SKM-1 (cell line): Measurements from ENCODE around the gene CYFIP2.

Experiments
- DNase-seq: peaks from one replicate; lab custom pipeline; 2025; ENCODE audit not compliant: unreplicated experiment; lab: John Stamatoyannopoulos, UW

CYFIP2 gene

DNA sequence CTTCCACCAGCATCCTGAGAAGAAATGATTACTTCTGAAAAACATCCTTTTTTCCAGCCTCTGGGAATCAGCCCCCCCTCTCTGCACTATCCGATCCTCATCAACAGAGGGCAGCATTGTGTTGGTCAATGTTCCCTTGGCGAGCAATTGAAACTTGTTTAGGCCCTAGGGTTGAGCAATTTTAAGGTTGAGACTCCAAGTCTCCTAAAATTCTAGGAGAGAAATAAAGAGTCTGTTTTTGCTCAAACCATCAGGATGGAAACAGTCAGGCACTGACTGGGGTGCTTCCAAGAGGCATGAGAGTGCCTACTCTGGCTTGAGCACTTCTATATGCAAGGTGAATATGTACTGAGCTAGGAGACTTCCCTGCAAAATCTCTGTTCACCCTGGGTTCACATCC lies 12.4 kb upstream of the CYFIP2 start:
- peak; percentile 36 for DNase-seq

- no peak for DNase-seq
Measured at GRCh38 chr5:157258450-157258849, 7.5 kb upstream of the CYFIP2 start.

GRCh38 chr5:157259699-157260098 lies 6.2 kb upstream of the CYFIP2 start:
- no peak for DNase-seq

GRCh38 chr5:157263496-157264090 lies 2.3 kb upstream of the CYFIP2 start:
- DNase-seq: peak; percentile 56

- DNase-seq: no peak
Measured at GRCh38 chr5:157266286-157267007, 524 bp downstream of the CYFIP2 start.

DNA sequence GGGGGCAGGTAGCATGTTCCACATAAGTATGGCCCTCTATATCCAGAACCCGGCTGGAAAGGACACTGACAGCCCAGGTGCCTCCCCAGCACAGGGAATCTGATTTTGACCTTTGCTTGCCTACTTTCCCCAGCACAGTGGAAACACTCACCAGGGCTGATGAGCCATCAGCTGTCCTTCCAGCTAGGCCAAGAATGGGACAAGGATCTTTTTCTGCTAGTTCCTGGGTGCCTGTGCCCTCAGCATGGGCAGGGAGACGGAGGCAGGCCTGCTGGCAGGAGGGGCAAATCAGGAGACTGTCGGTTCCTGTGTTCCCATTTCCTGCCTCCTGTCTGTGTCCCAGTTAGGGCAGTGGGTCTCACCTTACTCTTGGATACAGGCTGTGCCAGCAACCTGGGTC lies 1.1 kb downstream of the CYFIP2 start:
- no peak for DNase-seq

DNA sequence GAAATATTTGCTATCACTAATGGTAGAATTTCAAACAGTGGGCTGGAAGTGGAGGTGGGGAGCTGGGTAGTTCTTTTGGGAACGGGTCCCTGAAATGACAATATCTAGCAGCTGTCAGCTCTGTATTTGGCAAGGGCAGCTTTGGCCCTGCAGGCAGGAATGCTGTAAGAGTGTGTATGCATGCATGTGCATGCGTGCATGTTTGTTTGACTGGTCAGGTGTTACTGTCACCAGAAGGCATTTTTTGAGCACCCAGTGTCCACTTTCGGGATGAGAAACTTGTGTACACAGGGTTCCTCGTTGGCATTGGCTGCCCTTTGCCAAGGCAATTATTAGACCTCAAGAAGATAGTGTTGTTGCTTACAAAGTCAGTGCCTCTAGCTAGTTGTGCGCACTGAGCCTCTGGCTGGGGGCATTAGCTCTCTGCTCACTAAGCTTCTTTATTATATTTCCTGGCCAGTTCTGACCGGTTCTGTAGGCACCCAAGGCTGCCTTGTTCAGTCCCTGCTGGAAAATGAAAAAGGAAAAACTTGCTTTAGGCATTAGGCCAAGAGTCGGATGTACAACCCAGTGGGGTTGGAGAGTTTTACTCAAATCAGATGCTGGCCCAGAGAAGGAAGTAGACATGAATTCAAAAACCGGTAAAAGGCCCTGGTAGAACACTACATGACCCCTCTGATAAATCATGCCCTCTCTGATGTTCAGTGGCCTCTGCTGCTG lies 2.0 kb downstream of the CYFIP2 start:
- no peak for DNase-seq

DNA sequence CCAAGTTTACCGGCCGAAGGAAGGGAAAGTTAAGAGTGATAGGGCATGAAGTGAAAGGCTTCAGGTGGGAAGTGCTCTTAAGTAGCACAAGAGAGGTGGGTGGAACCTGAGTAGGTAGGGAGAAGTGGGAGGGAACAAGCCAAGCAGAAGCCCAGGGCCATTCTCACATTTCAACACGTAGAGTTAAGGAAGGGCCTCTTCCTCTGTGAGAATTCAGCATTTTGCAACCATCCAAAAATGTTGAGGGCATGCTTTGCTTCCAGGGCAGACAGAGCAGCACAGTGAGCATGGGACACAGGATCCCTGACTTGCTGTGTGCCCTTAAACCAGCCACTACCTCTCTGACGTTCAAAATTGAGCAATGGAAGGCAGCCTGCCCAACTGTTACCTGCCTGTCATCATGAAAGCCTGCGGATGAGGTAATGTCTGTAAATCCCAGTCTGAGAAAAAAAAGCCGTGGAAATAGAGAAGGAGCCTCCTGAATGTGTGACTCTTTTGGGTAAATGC lies 3.3 kb downstream of the CYFIP2 start:
- DNase-seq: peak; percentile 80

DNA sequence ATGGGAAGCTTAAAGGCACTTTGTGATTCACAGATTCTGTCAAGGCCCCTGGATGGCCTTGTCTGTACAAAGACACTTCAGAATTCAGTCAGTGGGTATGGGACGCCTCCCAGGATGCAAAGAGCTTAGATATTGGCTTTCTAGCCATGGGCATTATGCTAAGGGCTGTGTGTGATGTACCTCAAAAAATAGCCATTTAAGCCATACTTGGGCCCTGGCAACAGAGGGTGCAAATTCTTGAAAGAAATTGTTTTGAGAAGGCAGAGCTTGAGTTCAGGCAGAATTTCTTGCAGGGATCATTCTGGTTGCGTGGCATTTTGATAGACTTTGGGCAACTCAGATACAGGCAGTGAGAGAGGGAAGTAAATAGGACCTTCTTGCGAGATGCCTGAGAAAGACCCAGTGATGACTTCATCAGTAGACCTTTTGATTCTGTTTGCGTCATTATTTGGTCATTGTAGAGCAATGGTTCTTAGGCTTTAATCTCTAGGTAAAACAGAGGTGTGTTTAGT lies 3.9 kb downstream of the CYFIP2 start:
- DNase-seq: peak; percentile 22

DNA sequence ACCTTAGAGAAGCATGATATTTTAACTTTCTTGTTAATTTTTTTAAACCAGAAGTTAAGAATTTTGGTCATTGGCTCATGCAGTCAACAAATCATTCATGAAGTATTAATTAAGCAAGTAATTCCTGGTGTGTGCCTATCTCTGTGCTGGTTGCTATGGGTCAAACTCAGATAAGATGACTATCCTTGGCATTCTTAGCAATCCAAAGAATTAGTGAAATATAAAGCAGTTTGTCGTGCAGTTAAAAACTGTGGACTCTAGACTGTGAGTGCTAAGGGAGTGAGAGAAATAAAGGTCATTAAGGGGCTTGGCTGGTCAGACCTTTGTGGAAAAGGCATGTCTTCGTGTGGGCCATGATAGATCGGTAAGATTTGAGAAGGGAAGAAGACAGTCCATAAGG lies 4.8 kb downstream of the CYFIP2 start:
- no peak for DNase-seq

- DNase-seq: peak; percentile 68
Measured at GRCh38 chr5:157271740-157272271, 5.9 kb downstream of the CYFIP2 start.

- peak; percentile 86 for DNase-seq
Measured at GRCh38 chr5:157273131-157273556, 7.2 kb downstream of the CYFIP2 start.

- no peak for DNase-seq
Measured at GRCh38 chr5:157275403-157275802, 9.5 kb downstream of the CYFIP2 start.

- DNase-seq: no peak
Measured at GRCh38 chr5:157278319-157279037, 12.6 kb downstream of the CYFIP2 start.

DNA sequence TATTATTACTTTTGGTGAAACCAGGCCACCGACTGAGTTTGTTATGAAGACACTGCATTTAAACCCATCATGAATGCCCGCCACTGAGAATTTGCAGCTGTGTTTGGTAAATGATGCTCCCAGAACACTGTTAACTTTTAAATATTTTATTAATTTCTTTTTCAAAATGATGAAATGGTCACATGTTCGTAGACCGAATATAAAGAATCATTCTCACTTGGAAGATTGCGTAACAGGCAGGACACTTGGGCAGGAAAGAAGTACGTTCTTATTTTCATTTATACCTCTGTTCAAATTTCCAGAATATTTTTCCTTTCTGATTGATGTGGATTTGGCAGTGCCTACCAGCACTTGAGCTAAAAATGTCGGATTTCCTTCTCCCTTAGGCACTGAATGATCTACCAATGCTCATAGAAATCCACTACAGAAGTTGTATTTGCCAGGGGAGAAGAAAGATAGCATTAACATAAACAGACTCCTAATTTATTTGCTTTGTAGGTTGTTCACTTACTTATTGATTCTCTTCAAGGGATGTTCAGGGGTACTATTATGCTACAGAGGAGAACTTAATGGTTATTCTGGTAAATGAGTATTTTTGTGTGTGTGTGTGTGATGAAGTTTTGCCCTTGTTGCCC lies 13.8 kb downstream of the CYFIP2 start:
- DNase-seq: no peak

DNA sequence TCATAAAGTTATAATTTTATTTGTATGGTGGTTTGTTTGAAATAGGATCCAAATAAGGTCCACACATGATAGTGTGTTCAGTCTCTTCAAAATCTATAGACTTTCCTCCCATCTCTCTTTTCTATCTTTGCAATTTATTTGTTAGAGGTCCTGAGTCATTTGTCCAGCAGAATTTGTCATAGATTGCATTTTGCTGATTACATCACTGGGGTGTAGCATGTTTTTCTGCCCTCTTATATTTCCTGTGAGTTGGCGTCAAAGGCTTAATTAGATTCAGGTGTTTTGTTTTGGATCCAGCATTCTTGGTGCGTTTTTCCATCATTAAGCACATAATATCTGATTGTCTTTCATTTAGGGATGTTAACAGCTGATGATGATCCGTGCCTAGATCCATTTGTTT lies 15.0 kb downstream of the CYFIP2 start:
- DNase-seq: no peak

- DNase-seq: no peak
Measured at GRCh38 chr5:157282150-157282549, 16.2 kb downstream of the CYFIP2 start.

GRCh38 chr5:157283434-157283833 lies 17.5 kb downstream of the CYFIP2 start:
- DNase-seq: peak; percentile 62

DNA sequence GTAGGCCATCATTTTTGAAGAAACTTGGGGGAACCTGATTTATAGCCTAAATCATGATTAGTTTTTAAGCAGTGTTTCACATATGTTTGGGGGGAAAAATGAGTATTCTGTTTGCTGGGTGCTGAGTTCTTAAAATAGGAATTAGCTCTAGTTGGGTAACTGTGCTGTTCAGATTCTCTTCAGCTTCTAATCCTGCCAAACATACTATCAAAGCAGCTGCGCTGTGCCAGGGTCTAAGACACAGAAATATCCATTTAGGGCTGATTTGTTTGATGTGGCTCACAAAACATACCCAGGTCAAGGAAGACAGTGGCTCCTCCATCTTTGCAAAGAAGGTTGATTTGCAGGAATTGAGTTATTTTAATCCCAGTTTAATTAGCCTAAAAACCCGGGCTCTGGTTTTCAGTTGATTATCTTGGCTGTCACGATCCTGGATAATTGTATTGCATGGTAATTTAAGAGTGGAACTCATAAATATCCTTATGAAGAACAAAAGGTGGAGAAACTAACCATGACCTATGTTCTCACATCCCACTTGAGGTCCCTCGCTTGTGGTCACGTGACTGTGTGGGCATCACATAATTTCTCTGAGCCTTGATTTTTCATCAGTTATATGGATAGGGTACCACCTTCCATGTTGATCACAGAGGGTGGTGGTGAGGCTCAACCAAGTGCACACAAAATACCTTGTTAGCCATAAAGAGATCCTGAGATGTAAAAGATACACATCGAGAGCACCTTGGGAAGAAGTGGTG lies 18.7 kb downstream of the CYFIP2 start:
- no peak for DNase-seq
